ENCODE measurements around the gene MBNL2. TPM values are rescaled to one million over a fixed set of nuclear protein-coding genes. Genes with fewer than 3 reads are reported as not detected.

MBNL2 gene
- total and polyA plus RNA-seq, 5 donors = 23.2 to 89.6 (median 75.8) TPM

DNA sequence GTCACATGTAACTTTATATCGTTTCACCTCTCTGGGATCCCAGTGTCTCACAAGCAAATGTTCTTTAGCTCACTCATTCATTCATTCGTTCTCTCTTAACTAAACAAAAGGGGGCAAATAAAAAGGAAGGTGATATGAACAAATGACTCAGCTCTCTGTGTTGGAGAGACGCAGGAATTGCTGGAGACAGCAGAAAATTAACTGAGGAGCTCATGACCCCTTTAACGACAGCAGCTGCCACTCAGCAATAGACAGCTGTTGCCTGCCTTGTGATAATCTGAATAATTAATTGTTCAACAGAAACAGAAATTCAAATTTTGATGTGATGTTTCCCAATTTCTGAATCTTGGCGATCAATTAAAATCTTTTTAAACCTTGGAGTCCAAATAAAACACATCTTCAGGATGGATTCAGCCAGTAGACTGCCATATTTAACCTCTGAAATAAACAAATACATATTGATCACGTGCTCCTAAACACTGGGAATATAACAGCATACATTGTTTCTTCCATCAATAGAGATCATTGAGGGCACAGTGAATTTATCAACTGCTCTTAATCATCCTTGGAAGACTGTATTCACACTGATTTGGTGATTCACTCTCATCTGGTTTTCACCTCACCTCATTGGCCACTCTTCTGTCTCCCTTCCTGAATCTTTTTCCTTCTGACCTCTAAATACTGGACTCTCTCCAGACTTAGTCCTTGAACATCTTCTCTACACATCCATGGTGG lies 63.3 kb downstream of the MBNL2 start:
- intact Hi-C loops (cut with DNase I) = no loop called here
- H3K27me3 ChIP-seq (ENCODE audit: control insufficient read depth, insufficient read depth) = no peaks in the 10 kb centered on the region
- H3K4me1 ChIP-seq (ENCODE audit: control insufficient read depth, insufficient read depth, low read length) = peaks cover 16% of the 10 kb centered on the region
- H3K9me3 ChIP-seq (ENCODE audit: control insufficient read depth, low read length) = no peaks in the 10 kb centered on the region
- H3K4me3 ChIP-seq (ENCODE audit: low read length) = no peak overlapping the region
- no peak overlapping the region for H3K27ac ChIP-seq (ENCODE audit: low read length)
- DNase-seq (no peak), ATAC-seq (no peak)
- 80% methylated on average over 6 of the region's 6 CpGs for WGBS

DNA sequence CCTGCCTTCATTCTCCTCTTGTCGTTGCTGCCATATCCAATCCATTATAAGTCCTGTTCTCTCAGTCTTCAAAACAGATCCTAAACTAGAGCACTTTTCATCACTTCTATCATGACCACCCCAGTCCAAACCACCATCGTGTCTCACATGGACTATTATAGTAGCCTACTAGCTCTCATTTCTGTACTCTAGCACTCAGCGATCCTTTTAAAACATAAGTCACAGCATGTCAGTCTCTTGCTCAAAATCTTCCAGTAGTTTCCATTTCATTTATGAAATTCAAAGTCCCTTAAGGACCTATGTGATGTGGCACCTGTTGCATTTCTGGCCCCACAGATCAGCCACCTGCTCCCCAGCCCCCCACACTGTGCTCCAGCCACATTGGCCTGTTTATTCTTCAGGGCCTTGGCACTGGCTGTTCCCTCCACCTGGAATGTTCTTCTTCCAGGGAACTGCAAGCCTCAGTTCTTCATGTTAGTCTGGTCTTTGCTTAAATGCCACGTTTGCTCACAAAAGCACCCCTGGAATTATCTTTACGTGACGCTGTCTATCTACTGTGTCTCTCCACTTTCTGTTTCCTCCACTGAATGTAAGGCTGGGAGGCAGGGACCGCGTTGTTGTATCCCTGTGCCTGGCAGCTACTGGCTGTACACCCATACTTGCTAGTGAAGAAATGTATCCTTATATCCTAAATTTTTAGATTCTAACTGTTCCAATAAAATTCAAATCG lies 64.3 kb downstream of the MBNL2 start:
- no peaks in the 10 kb centered on the region for H3K27me3 ChIP-seq (ENCODE audit: control insufficient read depth, insufficient read depth)
- DNase-seq (no peak), ATAC-seq (no peak)
- H3K4me1 ChIP-seq (ENCODE audit: control insufficient read depth, insufficient read depth, low read length) = peaks cover 14% of the 10 kb centered on the region
- H3K4me3 ChIP-seq (ENCODE audit: low read length) = no peak overlapping the region
- no peaks in the 10 kb centered on the region for H3K9me3 ChIP-seq (ENCODE audit: control insufficient read depth, low read length)
- no peak overlapping the region for H3K27ac ChIP-seq (ENCODE audit: low read length)
- 89% methylated on average over 9 of the region's 9 CpGs for WGBS
- intact Hi-C loops (cut with DNase I) = no loop called here

DNA sequence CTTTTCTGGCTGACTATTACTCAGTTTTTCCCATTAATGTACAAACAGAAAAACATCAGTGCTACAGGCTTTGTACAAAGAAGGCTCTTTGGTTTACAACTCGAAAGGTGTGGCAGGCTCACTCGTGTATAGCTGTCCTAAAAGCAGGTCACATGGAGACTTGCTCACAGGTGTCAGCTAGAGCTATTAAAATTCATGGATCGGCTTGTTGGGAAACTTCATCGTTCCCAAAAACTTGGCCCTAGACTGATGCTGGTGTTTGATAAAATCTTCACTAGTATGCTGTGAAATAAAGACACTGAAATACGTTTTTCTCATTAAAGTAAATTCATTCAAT lies 64.9 kb downstream of the MBNL2 start:
- Histone ChIP-seq H3K9me3 (ENCODE audit: control insufficient read depth, low read length) (no peaks in the 10 kb centered on the region), H3K27me3 (ENCODE audit: control insufficient read depth, insufficient read depth) (no peaks in the 10 kb centered on the region), H3K4me1 (ENCODE audit: control insufficient read depth, insufficient read depth, low read length) (peaks cover 14% of the 10 kb centered on the region), H3K4me3 (ENCODE audit: low read length) (no peak overlapping the region), H3K27ac (ENCODE audit: low read length) (no peak overlapping the region)
- 73% methylated on average over 5 of the region's 5 CpGs for WGBS
- no peak for ATAC-seq
- intact Hi-C loops (cut with DNase I) = no loop called here
- no peak for DNase-seq

DNA sequence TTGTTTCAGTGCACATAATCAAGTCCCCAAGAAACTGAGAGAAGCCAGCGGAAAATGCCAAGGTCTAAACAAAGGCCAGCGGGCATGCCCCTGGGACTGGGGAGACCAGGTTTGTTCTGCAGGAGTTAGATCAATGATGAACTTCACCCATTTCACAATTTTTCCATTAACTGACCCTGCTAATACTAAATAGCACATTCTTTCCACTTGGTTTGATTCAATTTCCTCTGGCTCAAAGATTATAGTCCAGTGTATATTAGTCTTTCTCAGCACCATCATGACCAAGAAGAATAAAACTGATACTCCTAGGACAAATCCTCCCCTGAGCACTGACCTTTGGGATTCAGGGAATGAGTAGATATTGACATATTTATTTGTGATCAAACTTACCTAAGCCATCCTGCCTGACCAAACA lies 66.4 kb downstream of the MBNL2 start:
- DNase-seq = no peak
- no peaks in the 10 kb centered on the region for H3K9me3 ChIP-seq (ENCODE audit: control insufficient read depth, low read length)
- H3K27me3 ChIP-seq (ENCODE audit: control insufficient read depth, insufficient read depth) = no peaks in the 10 kb centered on the region
- H3K4me1 ChIP-seq (ENCODE audit: control insufficient read depth, insufficient read depth, low read length) = peaks cover 5% of the 10 kb centered on the region
- H3K27ac ChIP-seq (ENCODE audit: low read length) = no peak overlapping the region
- H3K4me3 ChIP-seq (ENCODE audit: low read length) = no peak overlapping the region
- intact Hi-C loops (cut with DNase I) = no loop called here
- WGBS = 97% methylated on average over 2 of the region's 2 CpGs
- no peak for ATAC-seq

DNA sequence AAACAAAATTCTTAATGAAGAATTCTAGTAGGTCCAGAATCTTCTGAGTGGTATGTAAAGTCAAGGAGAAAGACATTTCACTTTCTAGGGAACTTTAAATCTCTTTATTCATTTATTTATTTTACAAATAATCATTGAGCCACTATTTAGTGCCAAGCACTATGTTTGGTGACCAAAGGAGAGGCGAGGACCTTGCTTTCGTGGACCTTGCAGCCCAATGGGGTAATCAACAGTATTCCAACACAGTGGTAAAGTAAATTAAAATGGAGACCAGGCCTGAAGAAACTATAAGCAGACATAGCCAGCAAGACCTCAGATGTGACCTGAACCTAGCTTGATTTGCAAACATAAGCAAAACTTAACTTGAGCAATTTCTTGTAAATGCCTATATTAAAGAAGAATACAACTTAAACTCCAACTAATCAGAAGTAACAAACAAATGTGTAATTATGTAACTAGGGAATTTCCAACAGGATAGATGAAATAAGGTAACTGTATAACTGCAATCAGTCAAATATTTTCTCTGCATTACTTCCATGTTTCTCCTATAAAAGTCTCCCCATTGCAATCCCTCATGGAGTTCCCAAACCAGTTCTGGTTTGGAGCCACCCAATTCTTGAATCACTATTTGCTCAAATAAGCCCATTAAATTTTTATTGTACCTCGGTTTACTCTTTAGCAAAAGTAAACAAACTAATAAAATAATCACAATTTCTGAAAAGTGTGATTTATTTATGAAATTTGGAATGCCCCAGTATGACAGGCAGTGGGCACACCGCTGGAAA lies 67.6 kb downstream of the MBNL2 start:
- intact Hi-C loops (cut with DNase I) = no loop called here
- Histone ChIP-seq H3K9me3 (ENCODE audit: control insufficient read depth, low read length) (no peaks in the 10 kb centered on the region), H3K27me3 (ENCODE audit: control insufficient read depth, insufficient read depth) (no peaks in the 10 kb centered on the region), H3K4me3 (ENCODE audit: low read length) (no peak overlapping the region), H3K4me1 (ENCODE audit: control insufficient read depth, insufficient read depth, low read length) (peaks cover 2% of the 10 kb centered on the region), H3K27ac (ENCODE audit: low read length) (no peak overlapping the region)
- ATAC-seq (no peak), DNase-seq (no peak)
- 96% methylated on average over 4 of the region's 4 CpGs for WGBS

- Histone ChIP-seq H3K4me3 (ENCODE audit: low read length) (no peak overlapping the region), H3K4me1 (ENCODE audit: control insufficient read depth, insufficient read depth, low read length) (peaks cover 5% of the 10 kb centered on the region), H3K27ac (ENCODE audit: low read length) (peak overlapping the region; percentile 19), H3K9me3 (ENCODE audit: control insufficient read depth, low read length) (no peaks in the 10 kb centered on the region), H3K27me3 (ENCODE audit: control insufficient read depth, insufficient read depth) (no peaks in the 10 kb centered on the region)
- intact Hi-C loops (cut with DNase I) = no loop called here
- DNase-seq = no peak
- 33% methylated on average over 5 of the region's 5 CpGs for WGBS
- peak; percentile 53 to 73 for ATAC-seq
Measured at GRCh38 chr13:97295283-97296182, 73.4 kb downstream of the MBNL2 start.

DNA sequence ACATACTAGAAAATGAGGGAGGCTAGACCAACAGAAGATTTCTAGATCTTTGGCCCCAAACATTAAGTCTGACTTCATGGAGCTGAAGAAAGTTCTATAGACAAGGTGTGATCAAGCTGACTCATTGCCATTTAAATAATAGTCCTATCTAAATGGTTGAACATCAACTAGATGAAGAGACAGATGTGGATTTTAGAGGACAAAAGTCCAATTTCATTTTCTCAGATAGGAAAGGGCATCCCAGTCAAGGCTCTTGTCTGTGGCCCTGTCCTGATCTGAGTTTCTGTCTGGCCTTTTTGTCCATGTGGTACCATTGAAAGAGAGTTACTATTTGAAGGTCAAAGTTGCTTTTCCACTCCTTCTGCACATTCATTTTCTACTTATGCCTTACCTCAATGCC lies 74.6 kb downstream of the MBNL2 start:
- Histone ChIP-seq H3K27ac (ENCODE audit: low read length) (no peak overlapping the region), H3K4me3 (ENCODE audit: low read length) (no peak overlapping the region), H3K27me3 (ENCODE audit: control insufficient read depth, insufficient read depth) (no peaks in the 10 kb centered on the region), H3K4me1 (ENCODE audit: control insufficient read depth, insufficient read depth, low read length) (peaks cover 10% of the 10 kb centered on the region), H3K9me3 (ENCODE audit: control insufficient read depth, low read length) (no peaks in the 10 kb centered on the region)
- DNase-seq = no peak
- intact Hi-C loops (cut with DNase I) = no loop called here
- no peak for ATAC-seq

- ATAC-seq = no peak
- intact Hi-C loops (cut with DNase I) = no loop called here
- WGBS = 83% methylated on average over 1 of the region's 1 CpG
- DNase-seq = no peak
- Histone ChIP-seq H3K4me3 (ENCODE audit: low read length) (no peak overlapping the region), H3K4me1 (ENCODE audit: control insufficient read depth, insufficient read depth, low read length) (peaks cover 21% of the 10 kb centered on the region), H3K27ac (ENCODE audit: low read length) (no peak overlapping the region), H3K27me3 (ENCODE audit: control insufficient read depth, insufficient read depth) (no peaks in the 10 kb centered on the region), H3K9me3 (ENCODE audit: control insufficient read depth, low read length) (no peaks in the 10 kb centered on the region)
Measured at GRCh38 chr13:97298816-97299215, 76.7 kb downstream of the MBNL2 start.

DNA sequence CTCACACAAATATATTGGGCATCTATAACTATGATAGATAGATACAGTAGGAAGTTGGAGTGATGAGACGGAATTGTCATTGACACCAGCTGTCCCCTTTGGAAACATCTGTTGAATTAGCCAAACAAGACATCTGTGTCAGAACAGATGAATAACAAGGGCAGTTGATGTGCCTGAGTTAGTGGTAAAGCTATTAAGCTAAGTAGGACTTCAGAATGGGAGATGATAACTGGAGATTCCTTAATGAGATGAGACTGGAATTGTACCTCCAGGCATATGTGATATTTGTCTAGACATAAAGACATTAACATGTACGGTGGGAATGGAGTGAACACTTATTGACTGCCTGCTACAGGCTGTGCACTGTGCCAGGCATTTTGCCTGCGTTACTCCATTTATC lies 78.7 kb downstream of the MBNL2 start:
- intact Hi-C loops (cut with DNase I) = no loop called here
- no peak for ATAC-seq
- WGBS = 77% methylated on average over 3 of the region's 3 CpGs
- no peak for DNase-seq
- H3K9me3 ChIP-seq (ENCODE audit: control insufficient read depth, low read length) = no peaks in the 10 kb centered on the region
- H3K27me3 ChIP-seq (ENCODE audit: control insufficient read depth, insufficient read depth) = no peaks in the 10 kb centered on the region
- peaks cover 19% of the 10 kb centered on the region for H3K4me1 ChIP-seq (ENCODE audit: control insufficient read depth, insufficient read depth, low read length)
- H3K4me3 ChIP-seq (ENCODE audit: low read length) = no peak overlapping the region
- no peak overlapping the region for H3K27ac ChIP-seq (ENCODE audit: low read length)

GRCh38 chr13:97301382-97302095 lies 79.4 kb downstream of the MBNL2 start:
- no peak for ATAC-seq
- Histone ChIP-seq H3K27ac (ENCODE audit: low read length) (no peak overlapping the region), H3K9me3 (ENCODE audit: control insufficient read depth, low read length) (no peaks in the 10 kb centered on the region), H3K4me3 (ENCODE audit: low read length) (no peak overlapping the region), H3K27me3 (ENCODE audit: control insufficient read depth, insufficient read depth) (no peaks in the 10 kb centered on the region), H3K4me1 (ENCODE audit: control insufficient read depth, insufficient read depth, low read length) (peaks cover 20% of the 10 kb centered on the region)
- WGBS = 88% methylated on average over 8 of the region's 8 CpGs
- intact Hi-C loops (cut with DNase I) = no loop called here
- DNase-seq = peak in 1 of 3 donors; percentile 41

Data from right cardiac atrium (tissue), 5 donors.